HCT116 (cell line): ENCODE measurements around the gene ETS1. TPM values are rescaled to one million over a fixed set of nuclear protein-coding genes. Genes with fewer than 3 reads are reported as not detected.

Experiments used
- ATAC-seq: fragments of 200-7000 bp; cut with Tn5 transposase; 2 replicates; pipeline ENCODE4 v1.9.1; 2020; ENCODE audit warnings: mild to moderate bottlenecking, moderate library complexity
- BruUV-seq: library from RNA; stranded (reverse); fragments of 400-500 nt; replicated peaks from 2 replicates; lab custom pipeline; 2021; lab: Mats Ljungman, UMichigan
- CTCF ChIA-PET: fragments of 300-600 bp; sonication (Branson Sonifier 250); formaldehyde crosslinking; loops from one replicate; lab custom pipeline; 2021; ENCODE audit warnings: antibody characterized with exemption; lab: Charles Lee
- POLR2A ChIA-PET: fragments of 300-600, 350-600 bp; sonication (Branson Sonifier 250); formaldehyde crosslinking; loops from one replicate; lab custom pipeline; 2021; ENCODE audit warnings: antibody characterized with exemption; lab: Charles Lee
- RAD21 ChIA-PET, 2 experiments: fragments of 300-600 bp; sonication (Branson Sonifier 250); formaldehyde crosslinking; loops; one replicate each; lab custom pipeline; 2023; ENCODE audit warnings: low total read pairs in 2 of 2; ENCODE audit not compliant: uncharacterized antibody in 2 of 2, unreplicated experiment in 2 of 2, low non-redundant PET in 1 of 2; lab: Charles Lee
- DNase-seq: peaks from one replicate; pipeline ENCODE4 v3.0.0-alpha.2; 2010; ENCODE audit warnings: low read depth, low spot score
- H2AFZ ChIP-seq: fragments of 200-600 bp; shearing (Covaris generic), sonication (generic); 2 replicates; pipeline ENCODE4 v1.6.1; 2017; ENCODE audit warnings: low read depth, mixed run types, mixed read lengths, antibody characterized with exemption, low read length; ENCODE audit not compliant: poor library complexity, severe bottlenecking
- H3K27ac ChIP-seq: 2 replicates; pipeline ENCODE4 v1.5.1; 2012; ENCODE audit warnings: low read depth, low read length
- H3K27me3 ChIP-seq: fragments of 200-600 bp; sonication (generic); 2 replicates; pipeline ENCODE4 v1.6.1; 2016; ENCODE audit warnings: mixed run types, low read length, mixed read lengths; ENCODE audit not compliant: insufficient read depth
- H3K36me3 ChIP-seq, 2 experiments: fragments of 200-500 bp in 1 of 2; fragments of 200-600 bp in 1 of 2; sonication (Bioruptor generic) in 1 of 2; sonication (generic) in 1 of 2; 2 replicates each; pipeline versions ENCODE4 v1.5.1 to v1.6.1; 2014 to 2016; ENCODE audit warnings: low read length in 2 of 2, inconsistent platforms in 1 of 2, mixed read lengths in 1 of 2, mixed run types in 1 of 2; ENCODE audit not compliant: insufficient read depth in 2 of 2, control insufficient read depth in 1 of 2
- H3K4me1 ChIP-seq, 2 experiments: fragments of 200-600 bp in 1 of 2; sonication (generic) in 1 of 2; 2 replicates each; pipeline versions ENCODE4 v1.5.1 to v1.6.1; 2012 to 2017; ENCODE audit warnings: low read length in 2 of 2, inconsistent platforms in 1 of 2, mild to moderate bottlenecking in 1 of 2, mixed read lengths in 1 of 2, mixed run types in 1 of 2, moderate library complexity in 1 of 2; ENCODE audit not compliant: insufficient read depth in 2 of 2, control insufficient read depth in 1 of 2
- H3K4me2 ChIP-seq: fragments of 200-600 bp; sonication (generic); 2 replicates; pipeline ENCODE4 v1.6.1; 2017; ENCODE audit warnings: mixed run types, low read length, mixed read lengths
- H3K4me3 ChIP-seq, 2 experiments: fragments of 200-600 bp in 1 of 2; sonication (generic) in 1 of 2; replicated peaks in 1 of 2; 2 replicates each; pipeline ENCODE4 v1.5.1; 2011 to 2016; ENCODE audit warnings: low read length in 2 of 2, control low read depth in 1 of 2, low read depth in 1 of 2, mild to moderate bottlenecking in 1 of 2, mixed read lengths in 1 of 2, mixed run types in 1 of 2
- H3K79me2 ChIP-seq: fragments of 200-600 bp; sonication (generic); 2 replicates; pipeline ENCODE4 v1.6.1; 2017; ENCODE audit warnings: mild to moderate bottlenecking, mixed run types, low read length, moderate library complexity, mixed read lengths; ENCODE audit not compliant: insufficient read depth
- H3K9ac ChIP-seq: fragments of 200-600 bp; sonication (generic); 2 replicates; pipeline ENCODE4 v1.6.1; 2016; ENCODE audit warnings: low read length, mixed read lengths
- H3K9me2 ChIP-seq: fragments of 200-600 bp; sonication (generic), shearing (Covaris generic); 2 replicates; pipeline ENCODE4 v1.6.1; 2017; ENCODE audit warnings: mixed run types, mild to moderate bottlenecking, moderate library complexity; ENCODE audit not compliant: insufficient read depth
- H3K9me3 ChIP-seq, 2 experiments: fragments of 200-500 bp in 1 of 2; fragments of 200-600 bp in 1 of 2; sonication (Bioruptor generic) in 1 of 2; sonication (generic) in 1 of 2; 2 replicates each; pipeline ENCODE4 v1.6.1; 2014 to 2017; ENCODE audit warnings: low read length in 2 of 2, mixed read lengths in 2 of 2, inconsistent platforms in 1 of 2, low read depth in 1 of 2, mild to moderate bottlenecking in 1 of 2, mixed run types in 1 of 2, moderate library complexity in 1 of 2; ENCODE audit not compliant: control insufficient read depth in 1 of 2, insufficient read depth in 1 of 2
- H4K20me1 ChIP-seq: fragments of 200-600 bp; sonication (generic), shearing (Covaris generic); 2 replicates; pipeline ENCODE4 v1.6.1; 2017; ENCODE audit warnings: mixed run types, mild to moderate bottlenecking, moderate library complexity; ENCODE audit not compliant: insufficient read depth
- ATF3 ChIP-seq: IDR thresholded peaks from 2 replicates; pipeline ENCODE4 v1.6.1; 2012
- CBX3 ChIP-seq: IDR thresholded peaks from 2 replicates; pipeline ENCODE4 v1.6.1; 2012; ENCODE audit warnings: low read depth
- EGR1 ChIP-seq: IDR thresholded peaks from 2 replicates; pipeline ENCODE4 v1.6.1; 2012; ENCODE audit warnings: low read depth
- ELF1 ChIP-seq: IDR thresholded peaks from 2 replicates; pipeline ENCODE4 v1.6.1; 2012; ENCODE audit warnings: low read depth, borderline replicate concordance
- EZH2 ChIP-seq: fragments of 200-600 bp; sonication (generic); IDR thresholded peaks from 2 replicates; pipeline ENCODE4 v1.6.1; 2017; ENCODE audit warnings: antibody characterized with exemption, mixed run types
- FOSL1 ChIP-seq: IDR thresholded peaks from 2 replicates; pipeline ENCODE4 v1.6.1; 2012; ENCODE audit warnings: low read depth
- JUND ChIP-seq: IDR thresholded peaks from 2 replicates; pipeline ENCODE4 v1.6.1; 2012
- MAX ChIP-seq: IDR thresholded peaks from 2 replicates; pipeline ENCODE4 v1.6.1; 2012
- POLR2A ChIP-seq: IDR thresholded peaks from 2 replicates; pipeline ENCODE4 v1.7.0; 2011; ENCODE audit warnings: borderline replicate concordance; ENCODE audit not compliant: insufficient read depth, insufficient read length; ENCODE audit errors: extremely low read depth
- POLR2AphosphoS5 ChIP-seq: IDR thresholded peaks from 2 replicates; pipeline ENCODE4 v1.6.1; 2011; ENCODE audit warnings: mild to moderate bottlenecking, low read depth, low read length, moderate library complexity
- SRF ChIP-seq: IDR thresholded peaks from 2 replicates; pipeline ENCODE4 v1.6.1; 2012; ENCODE audit warnings: low read depth
- ZFX ChIP-seq: fragments of 450-650 bp; IDR thresholded peaks from 2 replicates; pipeline ENCODE4 v1.6.1; 2017
- intact Hi-C: fragments of 100-400 bp; cut with micrococcal nuclease; formaldehyde crosslinking; loops from 2 replicates; pipeline ENCODE4 v1.10.0; 2022
- total RNA-seq: library from RNA; stranded (reverse); gene quantifications from one replicate; pipeline ENCODE4 v1.2.1, GENCODE V29; 2021; ENCODE audit not compliant: unreplicated experiment
- TF ChIP-seq, protein P1 (sequence below): IDR thresholded peaks from 2 replicates; pipeline ENCODE4 v1.6.1; 2012; ENCODE audit warnings: low read depth

ETS1 gene
- total RNA-seq, 1 experiment from 2014 or later: 9.2 TPM

- no peak overlapping the region for H3K4me3 ChIP-seq
- H3K9me3 ChIP-seq: no peaks in the 10 kb centered on the region
- ChIA-PET RAD21 (no interaction called here), POLR2A (no interaction called here), CTCF (no interaction called here)
- H3K9ac ChIP-seq: no peak overlapping the region
- H3K4me2 ChIP-seq: no peak overlapping the region
- TF ChIP-seq POLR2AphosphoS5 (no peak), SRF (no peak), CBX3 (no peak), ELF1 (no peak), ATF3 (no peak), JUND (no peak), ZFX (no peak), MAX (no peak)
- no peak overlapping the region for H2AFZ ChIP-seq
- no TSS peak for BruUV-seq
- no peaks in the 10 kb centered on the region; the same call in 1 of the 2 replicates for H3K79me2 ChIP-seq
- H3K27ac ChIP-seq: no peak overlapping the region
- H3K9me2 ChIP-seq: no peaks in the 10 kb centered on the region
- no peak for ATAC-seq
- H3K27me3 ChIP-seq: no peaks in the 10 kb centered on the region
- peaks cover 0 to 13% of the 10 kb centered on the region in 2 experiments; a peak in 2 of 4 replicates for H3K4me1 ChIP-seq
- intact Hi-C loops: no loop called here
- H3K36me3 ChIP-seq: no peaks in the 10 kb centered on the region
- DNase-seq: no peak
- H4K20me1 ChIP-seq: no peaks in the 10 kb centered on the region
Measured at GRCh38 chr11:128513915-128514681, 73.3 kb downstream of the ETS1 start.

DNA sequence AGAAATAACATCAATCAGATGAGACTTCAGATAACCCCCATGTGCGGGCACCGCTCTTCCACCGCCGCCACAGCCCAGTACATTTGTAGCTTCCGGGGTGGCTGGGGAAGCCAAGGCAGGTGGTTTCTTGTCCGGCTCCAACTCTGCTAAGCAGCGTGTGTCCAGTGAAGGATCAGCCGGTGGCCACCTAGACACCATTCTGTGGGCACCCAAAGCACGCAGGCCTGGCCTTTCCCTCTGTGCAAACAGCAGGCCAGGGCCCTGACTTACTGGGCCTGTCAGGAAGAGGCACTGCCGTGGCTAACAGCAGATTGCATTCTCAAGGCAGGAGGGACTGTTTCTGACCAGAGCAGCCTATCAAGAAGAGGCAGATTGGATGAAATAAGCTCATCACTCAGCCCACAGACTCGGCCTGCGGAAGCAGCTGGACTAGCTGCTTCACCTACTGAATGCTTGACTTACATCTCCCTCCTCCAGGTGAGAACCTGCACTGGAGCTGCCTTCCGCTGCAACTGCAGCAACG, 74.8 kb downstream of the ETS1 start:
- Histone ChIP-seq H3K9me2 (no peaks in the 10 kb centered on the region), H3K27ac (no peak overlapping the region), H3K27me3 (no peaks in the 10 kb centered on the region), H3K9me3 (no peaks in the 10 kb centered on the region), H4K20me1 (no peaks in the 10 kb centered on the region), H3K4me1 (peaks cover 3 to 22% of the 10 kb centered on the region in 2 experiments; a peak in 3 of 4 replicates), H2AFZ (no peak overlapping the region), H3K9ac (no peak overlapping the region), H3K79me2 (no peaks in the 10 kb centered on the region; the same call in 1 of the 2 replicates), H3K36me3 (no peaks in the 10 kb centered on the region), H3K4me2 (no peak overlapping the region), H3K4me3 (no peak overlapping the region)
- ChIA-PET CTCF (no interaction called here), RAD21 (no interaction called here), POLR2A (interaction anchor here (0.9 kb wide), 1 partner anchor 15 kb away, joined by 4 read pairs; no protein-coding TSS in a partner anchor)
- no TSS peak for BruUV-seq
- ATAC-seq: no peak
- no peak for DNase-seq
- intact Hi-C loops: no loop called here
- TF ChIP-seq, protein P1, sequence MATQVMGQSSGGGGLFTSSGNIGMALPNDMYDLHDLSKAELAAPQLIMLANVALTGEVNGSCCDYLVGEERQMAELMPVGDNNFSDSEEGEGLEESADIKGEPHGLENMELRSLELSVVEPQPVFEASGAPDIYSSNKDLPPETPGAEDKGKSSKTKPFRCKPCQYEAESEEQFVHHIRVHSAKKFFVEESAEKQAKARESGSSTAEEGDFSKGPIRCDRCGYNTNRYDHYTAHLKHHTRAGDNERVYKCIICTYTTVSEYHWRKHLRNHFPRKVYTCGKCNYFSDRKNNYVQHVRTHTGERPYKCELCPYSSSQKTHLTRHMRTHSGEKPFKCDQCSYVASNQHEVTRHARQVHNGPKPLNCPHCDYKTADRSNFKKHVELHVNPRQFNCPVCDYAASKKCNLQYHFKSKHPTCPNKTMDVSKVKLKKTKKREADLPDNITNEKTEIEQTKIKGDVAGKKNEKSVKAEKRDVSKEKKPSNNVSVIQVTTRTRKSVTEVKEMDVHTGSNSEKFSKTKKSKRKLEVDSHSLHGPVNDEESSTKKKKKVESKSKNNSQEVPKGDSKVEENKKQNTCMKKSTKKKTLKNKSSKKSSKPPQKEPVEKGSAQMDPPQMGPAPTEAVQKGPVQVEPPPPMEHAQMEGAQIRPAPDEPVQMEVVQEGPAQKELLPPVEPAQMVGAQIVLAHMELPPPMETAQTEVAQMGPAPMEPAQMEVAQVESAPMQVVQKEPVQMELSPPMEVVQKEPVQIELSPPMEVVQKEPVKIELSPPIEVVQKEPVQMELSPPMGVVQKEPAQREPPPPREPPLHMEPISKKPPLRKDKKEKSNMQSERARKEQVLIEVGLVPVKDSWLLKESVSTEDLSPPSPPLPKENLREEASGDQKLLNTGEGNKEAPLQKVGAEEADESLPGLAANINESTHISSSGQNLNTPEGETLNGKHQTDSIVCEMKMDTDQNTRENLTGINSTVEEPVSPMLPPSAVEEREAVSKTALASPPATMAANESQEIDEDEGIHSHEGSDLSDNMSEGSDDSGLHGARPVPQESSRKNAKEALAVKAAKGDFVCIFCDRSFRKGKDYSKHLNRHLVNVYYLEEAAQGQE: no peak
- TF ChIP-seq EZH2 (no peak), FOSL1 (no peak), POLR2A (no peak), ELF1 (no peak), ATF3 (no peak), MAX (no peak), EGR1 (no peak), ZFX (no peak)
